ENCODE results near the gene GTF2I. TPM values are rescaled to one million over a fixed set of nuclear protein-coding genes. Genes with fewer than 3 reads are reported as not detected.

The GTF2I gene
- 100 to 1,000 TPM; 168 to 347 (median 193) TPM for total RNA-seq

- no peak for DNase-seq
- no peaks in the 10 kb centered on the region for H3K27me3 ChIP-seq
- peaks cover 3 to 48% (median 14%) of the 10 kb centered on the region in 4 donors for H3K4me1 ChIP-seq
- no peaks in the 10 kb centered on the region for H3K36me3 ChIP-seq
- H3K4me3 ChIP-seq, result peak within 1 kb of the TSS; percentile 88 to 100 (median 94)
- H3K9me3 ChIP-seq, result no peaks in the 10 kb centered on the region
- H3K27ac ChIP-seq, result peak within 1 kb of the TSS; percentile 98 to 100 (median 98)
- no peak for TF ChIP-seq POLR2A (IDR thresholded peaks at IDR 0.05)
- TF ChIP-seq CTCF (IDR thresholded peaks at IDR 0.05), result no peak
These were observed at the start of gene GTF2I for GRCh38 chr7:74657692-74658177. Gene GTF2I, plus strand, starts transcription at chr7:74657718. Its CDS starts 31,411 bp downstream, at chr7:74689129.

- no peaks in the 10 kb centered on the region for H3K36me3 ChIP-seq
- H3K27me3 ChIP-seq, result no peaks in the 10 kb centered on the region
- no peak overlapping the region for H3K27ac ChIP-seq
- H3K4me3 ChIP-seq, result no peak overlapping the region
- no peaks in the 10 kb centered on the region for H3K9me3 ChIP-seq
- H3K4me1 ChIP-seq, result peaks cover under 1 to 11% (median 6%) of the 10 kb centered on the region in 4 donors
- DNase-seq, result no peak
- no peak for TF ChIP-seq CTCF (IDR thresholded peaks at IDR 0.05)
- TF ChIP-seq POLR2A (IDR thresholded peaks at IDR 0.05), result no peak
These were observed 45.3 kb upstream of the GTF2I start for GRCh38 chr7:74612015-74612829.

- Histone ChIP-seq H3K4me3 (no peak overlapping the region), H3K27me3 (no peaks in the 10 kb centered on the region), H3K9me3 (no peaks in the 10 kb centered on the region), H3K4me1 (peaks cover 0 to 15% (median 10%) of the 10 kb centered on the region in 4 donors), H3K36me3 (no peaks in the 10 kb centered on the region), H3K27ac (no peak overlapping the region)
- TF ChIP-seq POLR2A (IDR thresholded peaks at IDR 0.05) (no peak), CTCF (IDR thresholded peaks at IDR 0.05) (no peak)
- DNase-seq, result no peak
These were observed 41.4 kb upstream of the GTF2I start for GRCh38 chr7:74615933-74616780.

GRCh38 chr7:74617180-74617744, 40.3 kb upstream of the GTF2I start:
- Histone ChIP-seq H3K9me3 (no peaks in the 10 kb centered on the region), H3K4me1 (peaks cover 0 to 15% (median 9%) of the 10 kb centered on the region in 4 donors), H3K36me3 (no peaks in the 10 kb centered on the region), H3K27ac (peak overlapping the region in 1 of 4 donors; percentile 40), H3K27me3 (no peaks in the 10 kb centered on the region), H3K4me3 (peak overlapping the region in 1 of 4 donors; percentile 12)
- TF ChIP-seq POLR2A (IDR thresholded peaks at IDR 0.05) (no peak), CTCF (IDR thresholded peaks at IDR 0.05) (no peak)
- peak in 2 of 3 donors; percentile 57 to 64 for DNase-seq

DNA sequence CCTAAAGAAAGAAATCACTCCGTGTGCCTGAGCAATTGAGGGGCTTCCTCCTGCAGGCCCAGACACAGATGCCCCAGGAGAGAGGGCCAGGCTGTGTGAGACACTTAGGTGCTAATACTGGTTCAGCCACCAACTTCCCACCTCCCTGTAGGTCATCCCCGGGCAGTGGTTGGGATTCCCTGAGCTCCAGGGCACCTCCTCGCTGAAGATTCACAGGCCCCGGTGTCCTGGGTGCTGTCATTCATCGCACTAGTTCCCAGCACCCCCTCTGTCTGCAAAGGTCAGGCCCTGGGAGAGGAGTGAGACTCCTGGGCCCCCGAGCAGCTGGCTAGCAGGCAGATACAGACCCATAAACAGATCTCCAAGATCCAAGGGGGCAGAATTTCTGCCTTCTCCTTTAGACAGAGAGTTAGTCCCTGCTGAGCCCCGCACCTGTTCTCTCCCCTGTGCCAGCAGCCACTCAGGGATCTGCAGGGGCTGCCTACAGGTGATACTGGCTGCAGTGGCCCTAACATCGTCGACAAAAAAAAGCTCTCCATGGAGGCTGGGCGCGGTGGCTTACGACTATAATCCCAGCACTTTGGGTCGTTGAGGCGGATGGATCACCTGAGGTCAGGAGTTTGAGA, 38.2 kb upstream of the GTF2I start:
- Histone ChIP-seq H3K27ac (no peak overlapping the region), H3K4me3 (no peak overlapping the region), H3K9me3 (no peaks in the 10 kb centered on the region), H3K4me1 (peaks cover 0 to 15% (median 7%) of the 10 kb centered on the region in 4 donors), H3K27me3 (no peaks in the 10 kb centered on the region), H3K36me3 (no peaks in the 10 kb centered on the region)
- DNase-seq, result no peak
- no peak for TF ChIP-seq CTCF (IDR thresholded peaks at IDR 0.05)
- no peak for TF ChIP-seq POLR2A (IDR thresholded peaks at IDR 0.05)
